CD4-positive, alpha-beta T cell (primary cell): ENCODE results near the gene PPP1R3C. TPM values are rescaled to one million over a fixed set of nuclear protein-coding genes. Genes with fewer than 3 reads are reported as not detected.

Experiments used
- ATAC-seq: fragments of 200-7000 bp; cut with Tn5 transposase; one replicate; pipeline ENCODE4 v1.10.0; 2022; ENCODE audit warnings: mild to moderate bottlenecking; ENCODE audit not compliant: poor library complexity
- CTCF ChIA-PET: fragments of 350-600 bp; sonication (Branson Sonifier 250); formaldehyde crosslinking; loops from one replicate; lab custom pipeline; 2021; ENCODE audit warnings: antibody characterized with exemption, inconsistent platforms; lab: Charles Lee
- POLR2A ChIA-PET: fragments of 350-600 bp; sonication (Branson Sonifier 250); formaldehyde crosslinking; loops from one replicate; lab custom pipeline; 2021; ENCODE audit warnings: antibody characterized with exemption, inconsistent platforms; lab: Charles Lee
- DNase-seq, 14 experiments: peaks; one replicate each; pipeline ENCODE4 v3.0.0-alpha.2; 2013 to 2020; ENCODE audit warnings: mixed read lengths in 2 of 14
- H3K27ac ChIP-seq, 2 donors: one replicate each; pipeline versions ENCODE4 v1.5.1 to v1.7.0; 2013; ENCODE audit warnings: low read length in 2 of 2, low read depth in 1 of 2, mild to moderate bottlenecking in 1 of 2
- H3K27me3 ChIP-seq, 2 experiments: 1 replicate in 1 of 2; 2 replicates in 1 of 2; pipeline versions ENCODE4 v1.6.1 to v1.7.0; 2013; ENCODE audit warnings: low read length in 2 of 2, control low read depth in 1 of 2, mild to moderate bottlenecking in 1 of 2, moderate library complexity in 1 of 2; ENCODE audit not compliant: insufficient read depth in 2 of 2, control insufficient read depth in 1 of 2
- H3K36me3 ChIP-seq: one replicate; pipeline ENCODE4 v1.6.1; 2013; ENCODE audit warnings: low read length, control low read depth; ENCODE audit not compliant: insufficient read depth
- H3K4me1 ChIP-seq: one replicate; pipeline ENCODE4 v1.6.1; 2013; ENCODE audit warnings: low read length, control low read depth; ENCODE audit not compliant: insufficient read depth
- H3K4me3 ChIP-seq: one replicate; pipeline ENCODE4 v1.5.1; 2013; ENCODE audit warnings: mild to moderate bottlenecking, low read length, moderate library complexity
- H3K9me3 ChIP-seq, 2 experiments: 1 replicate in 1 of 2; 2 replicates in 1 of 2; pipeline versions ENCODE4 v1.6.1 to v1.7.0; 2013; ENCODE audit warnings: low read length in 2 of 2, mild to moderate bottlenecking in 2 of 2, control low read depth in 1 of 2, moderate library complexity in 1 of 2; ENCODE audit not compliant: control insufficient read depth in 1 of 2, insufficient read depth in 1 of 2
- H3K27ac Mint-ChIP-seq: one replicate; pipeline ENCODE4 v1.8.0; 2020; ENCODE audit warnings: mixed read lengths
- H3K27me3 Mint-ChIP-seq: one replicate; pipeline ENCODE4 v1.8.0; 2021; ENCODE audit warnings: mixed read lengths
- H3K36me3 Mint-ChIP-seq: one replicate; pipeline ENCODE4 v1.8.0; 2021; ENCODE audit warnings: low read depth, mixed read lengths
- H3K4me1 Mint-ChIP-seq: one replicate; pipeline ENCODE4 v1.8.0; 2021; ENCODE audit warnings: low read depth, mixed read lengths
- H3K4me3 Mint-ChIP-seq: one replicate; pipeline ENCODE4 v1.8.0; 2020; ENCODE audit warnings: mild to moderate bottlenecking, mixed read lengths
- H3K9me3 Mint-ChIP-seq: one replicate; pipeline ENCODE4 v1.8.0; 2020; ENCODE audit warnings: mixed read lengths
- intact Hi-C, 2 experiments: fragments of 100-400 bp; cut with DNase I in 1 of 2; cut with micrococcal nuclease in 1 of 2; formaldehyde crosslinking; loops; one replicate each; pipeline versions ENCODE4 v1.15.1 to v1.9.0; 2023 to 2025; cut with DNase I, micrococcal nuclease
- total RNA-seq, 174 experiments: library from RNA in 2 of 174; stranded (reverse) in 2 of 174; gene quantifications; one replicate each; pipeline ENCODE4 v1.2.3 and lab custom pipeline; 2021 to 2026
- TF ChIP-seq, protein P1 (sequence below): fragments of 200-600 bp; IDR thresholded peaks from one replicate; pipeline ENCODE4 v1.8.0; 2022; ENCODE audit warnings: antibody characterized with exemption, mild to moderate bottlenecking

Gene PPP1R3C
- total RNA-seq, 2 experiments from 2014 or later: not detected

DNA sequence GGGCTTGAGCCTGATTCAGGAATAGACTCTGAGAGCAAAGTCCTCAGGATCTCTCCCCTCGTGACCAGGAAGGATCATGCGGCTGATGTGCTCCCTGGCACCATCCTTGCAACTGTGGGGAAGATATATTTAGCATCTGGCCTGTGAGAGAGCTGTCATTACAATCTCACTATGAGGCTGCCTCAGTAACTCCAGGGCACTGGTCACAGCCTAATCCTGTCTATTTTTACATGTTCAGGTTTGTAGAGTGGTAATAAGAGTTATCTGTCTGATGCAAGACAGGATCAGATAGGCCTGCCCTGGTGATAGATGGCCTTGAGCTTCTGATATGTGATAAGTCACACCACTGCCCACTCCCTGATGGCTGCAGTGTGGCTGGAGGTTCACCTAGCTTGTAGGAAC is 50.7 kb downstream of the PPP1R3C start:
- DNase-seq: no peak
- peaks cover 26% of the 10 kb centered on the region for H3K27me3 Mint-ChIP-seq
- no peak overlapping the region for H3K27ac ChIP-seq
- H3K9me3 ChIP-seq: no peaks in the 10 kb centered on the region
- H3K4me1 Mint-ChIP-seq: no peaks in the 10 kb centered on the region
- CTCF ChIA-PET: no interaction called here
- no peaks in the 10 kb centered on the region for H3K36me3 Mint-ChIP-seq
- ATAC-seq: no peak
- intact Hi-C loops: no loop called here
- POLR2A ChIA-PET: no interaction called here
- H3K36me3 ChIP-seq: no peaks in the 10 kb centered on the region
- no peak overlapping the region for H3K4me3 ChIP-seq
- TF ChIP-seq, protein P1, sequence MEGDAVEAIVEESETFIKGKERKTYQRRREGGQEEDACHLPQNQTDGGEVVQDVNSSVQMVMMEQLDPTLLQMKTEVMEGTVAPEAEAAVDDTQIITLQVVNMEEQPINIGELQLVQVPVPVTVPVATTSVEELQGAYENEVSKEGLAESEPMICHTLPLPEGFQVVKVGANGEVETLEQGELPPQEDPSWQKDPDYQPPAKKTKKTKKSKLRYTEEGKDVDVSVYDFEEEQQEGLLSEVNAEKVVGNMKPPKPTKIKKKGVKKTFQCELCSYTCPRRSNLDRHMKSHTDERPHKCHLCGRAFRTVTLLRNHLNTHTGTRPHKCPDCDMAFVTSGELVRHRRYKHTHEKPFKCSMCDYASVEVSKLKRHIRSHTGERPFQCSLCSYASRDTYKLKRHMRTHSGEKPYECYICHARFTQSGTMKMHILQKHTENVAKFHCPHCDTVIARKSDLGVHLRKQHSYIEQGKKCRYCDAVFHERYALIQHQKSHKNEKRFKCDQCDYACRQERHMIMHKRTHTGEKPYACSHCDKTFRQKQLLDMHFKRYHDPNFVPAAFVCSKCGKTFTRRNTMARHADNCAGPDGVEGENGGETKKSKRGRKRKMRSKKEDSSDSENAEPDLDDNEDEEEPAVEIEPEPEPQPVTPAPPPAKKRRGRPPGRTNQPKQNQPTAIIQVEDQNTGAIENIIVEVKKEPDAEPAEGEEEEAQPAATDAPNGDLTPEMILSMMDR: no peak
- peaks cover 4% of the 10 kb centered on the region for H3K9me3 Mint-ChIP-seq
- H3K4me1 ChIP-seq: no peaks in the 10 kb centered on the region
- no peak overlapping the region for H3K27ac Mint-ChIP-seq
- H3K27me3 ChIP-seq: peaks cover 0 to 9% of the 10 kb centered on the region in 2 experiments
- no peak overlapping the region for H3K4me3 Mint-ChIP-seq

DNA sequence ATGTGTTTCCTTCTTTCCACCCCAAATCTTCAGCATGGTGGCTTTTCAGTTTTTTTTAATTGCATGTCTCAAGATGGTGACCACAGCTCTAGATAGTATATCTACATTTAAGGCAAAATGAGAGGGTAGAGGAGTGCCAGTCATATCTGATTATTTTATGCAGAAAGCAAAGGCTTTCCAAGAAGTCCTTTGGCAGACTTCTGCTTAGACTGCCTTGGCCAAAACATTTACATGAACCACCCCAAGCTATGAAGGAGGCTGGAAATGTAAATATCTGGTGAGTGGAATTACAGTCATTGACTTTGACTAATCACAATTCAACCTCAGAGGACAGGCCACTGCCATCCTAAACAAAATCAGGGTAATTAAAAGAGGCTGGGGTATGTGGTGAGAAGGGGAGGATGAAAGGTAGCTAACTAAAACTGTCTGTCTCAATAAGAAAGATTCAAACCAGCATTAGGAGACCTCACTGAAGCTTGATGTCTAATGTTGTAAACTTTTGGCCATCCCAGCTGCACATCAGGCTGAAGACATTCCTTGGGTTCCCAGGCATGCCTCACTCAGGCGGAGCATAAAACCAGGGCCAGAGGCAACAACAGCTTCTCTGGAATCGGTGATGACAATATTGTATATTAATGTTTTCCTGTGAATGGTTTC is 53.4 kb downstream of the PPP1R3C start:
- H3K4me1 Mint-ChIP-seq: no peaks in the 10 kb centered on the region

More for the DNA sequence above, 53.4 kb downstream of the PPP1R3C start:
- Histone ChIP-seq H3K27ac (no peak overlapping the region), H3K9me3 (no peaks in the 10 kb centered on the region), H3K27me3 (peaks cover 0 to 9% of the 10 kb centered on the region in 2 experiments), H3K4me3 (no peak overlapping the region), H3K36me3 (no peaks in the 10 kb centered on the region), H3K4me1 (no peaks in the 10 kb centered on the region)
- no peak overlapping the region for H3K4me3 Mint-ChIP-seq
- ATAC-seq: no peak
- TF ChIP-seq, protein P1: no peak
- CTCF ChIA-PET: no interaction called here
- peaks cover 4% of the 10 kb centered on the region for H3K9me3 Mint-ChIP-seq
- H3K27ac Mint-ChIP-seq: no peak overlapping the region
- no peaks in the 10 kb centered on the region for H3K36me3 Mint-ChIP-seq
- DNase-seq: no peak
- POLR2A ChIA-PET: no interaction called here
- H3K27me3 Mint-ChIP-seq: peaks cover 14% of the 10 kb centered on the region
- intact Hi-C loops: no loop called here

Other genes with a start within 250 kb of the PPP1R3C start
- 1 to 10 TPM in 1 of 2 experiments, under 1 TPM in 1; 0.92 to 1.0 TPM for gene HECTD2, start 222.7 kb downstream of the PPP1R3C start, total RNA-seq
- 10 to 100 TPM; 47.8 to 50.4 TPM for gene TNKS2, start 165.4 kb upstream of the PPP1R3C start, total RNA-seq